ENCODE measurements around the gene SARNP. TPM values are rescaled to one million over a fixed set of nuclear protein-coding genes. Genes with fewer than 3 reads are reported as not detected.

The SARNP gene
- total and polyA plus RNA-seq, 2 donors, result 76.0 to 86.2 TPM

Small RNA genes within 50 kb of the gene (small RNA-seq; reads per million reads assigned to genes)
- gene AC009779.1 (not detected), gene RF00017 (not detected)

Other genes starting within 250 kb of the SARNP start
- not detected for gene OR2AP1, start 245.3 kb downstream of the SARNP start, total RNA-seq
- not detected for gene OR2AP1, start 245.3 kb downstream of the SARNP start, polyA plus RNA-seq
- not detected for gene OR10P1, start 180.8 kb downstream of the SARNP start, total RNA-seq
- gene OR10P1, start 180.8 kb downstream of the SARNP start, polyA plus RNA-seq, result not detected
- gene ITGA7, start 109.8 kb downstream of the SARNP start, total RNA-seq, result 36.0 TPM
- gene ITGA7, start 109.8 kb downstream of the SARNP start, polyA plus RNA-seq, result 87.5 TPM
- gene BLOC1S1, start 101.7 kb downstream of the SARNP start, total RNA-seq, result 48.4 TPM
- 237 TPM for gene BLOC1S1, start 101.7 kb downstream of the SARNP start, polyA plus RNA-seq
- 8.1 TPM for gene RDH5, start 97.3 kb downstream of the SARNP start, total RNA-seq
- gene RDH5, start 97.3 kb downstream of the SARNP start, polyA plus RNA-seq, result 8.7 TPM
- gene CD63, start 88.7 kb downstream of the SARNP start, total RNA-seq, result 682 TPM
- gene CD63, start 88.7 kb downstream of the SARNP start, polyA plus RNA-seq, result 1,016 TPM
- 5.6 TPM for gene GDF11, start 74.6 kb downstream of the SARNP start, total RNA-seq
- gene GDF11, start 74.6 kb downstream of the SARNP start, polyA plus RNA-seq, result 11.0 TPM
- 8.4 TPM for gene ORMDL2, start 317 bp upstream of the SARNP start, total RNA-seq
- 37.3 TPM for gene ORMDL2, start 317 bp upstream of the SARNP start, polyA plus RNA-seq
- 24.6 TPM for gene DNAJC14, start 11.9 kb upstream of the SARNP start, total RNA-seq
- 26.2 TPM for gene DNAJC14, start 11.9 kb upstream of the SARNP start, polyA plus RNA-seq
- 4.3 TPM for gene MMP19, start 25.2 kb upstream of the SARNP start, total RNA-seq
- gene MMP19, start 25.2 kb upstream of the SARNP start, polyA plus RNA-seq, result 21.8 TPM
- 20.1 TPM for gene PYM1, start 110.2 kb upstream of the SARNP start, total RNA-seq
- 31.1 TPM for gene PYM1, start 110.2 kb upstream of the SARNP start, polyA plus RNA-seq
- gene DGKA, start 113.4 kb upstream of the SARNP start, total RNA-seq, result 33.6 TPM
- 31.7 TPM for gene DGKA, start 113.4 kb upstream of the SARNP start, polyA plus RNA-seq
- 1.5 TPM for gene PMEL, start 148.3 kb upstream of the SARNP start, total RNA-seq
- gene PMEL, start 148.3 kb upstream of the SARNP start, polyA plus RNA-seq, result 0.89 TPM
- 32.3 TPM for gene CDK2, start 149.1 kb upstream of the SARNP start, total RNA-seq
- 33.6 TPM for gene CDK2, start 149.1 kb upstream of the SARNP start, polyA plus RNA-seq
- gene RAB5B, start 156.4 kb upstream of the SARNP start, total RNA-seq, result 57.5 TPM
- gene RAB5B, start 156.4 kb upstream of the SARNP start, polyA plus RNA-seq, result 114 TPM
- 14.4 TPM for gene SUOX, start 179.6 kb upstream of the SARNP start, total RNA-seq
- gene SUOX, start 179.6 kb upstream of the SARNP start, polyA plus RNA-seq, result 31.3 TPM
- gene IKZF4, start 203.3 kb upstream of the SARNP start, total RNA-seq, result 4.8 TPM
- gene IKZF4, start 203.3 kb upstream of the SARNP start, polyA plus RNA-seq, result 8.0 TPM
- 96.2 TPM for gene RPS26, start 224.2 kb upstream of the SARNP start, total RNA-seq
- 774 TPM for gene RPS26, start 224.2 kb upstream of the SARNP start, polyA plus RNA-seq